Subcutaneous abdominal adipose tissue (tissue), 5 donors: ENCODE results near the gene PCED1B.

ENCODE experiments used
- H3K27ac ChIP-seq: one replicate; pipeline ENCODE4 v1.7.0; 2013; ENCODE audit warnings: low read depth, mild to moderate bottlenecking, inconsistent platforms, low read length, moderate library complexity
- H3K27me3 ChIP-seq, 5 donors: one replicate each; pipeline ENCODE4 v1.7.0; 2013; ENCODE audit warnings: low read length in 5 of 5, inconsistent platforms in 1 of 5; ENCODE audit not compliant: control insufficient read depth in 5 of 5, insufficient read depth in 4 of 5
- H3K36me3 ChIP-seq, 5 donors: one replicate each; pipeline ENCODE4 v1.7.0; 2013; ENCODE audit warnings: low read length in 5 of 5; ENCODE audit not compliant: control insufficient read depth in 5 of 5, insufficient read depth in 5 of 5
- H3K4me1 ChIP-seq, 5 donors: one replicate each; pipeline ENCODE4 v1.7.0; 2013; ENCODE audit warnings: low read length in 5 of 5, mild to moderate bottlenecking in 3 of 5, moderate library complexity in 1 of 5; ENCODE audit not compliant: control insufficient read depth in 5 of 5, insufficient read depth in 5 of 5
- H3K4me3 ChIP-seq, 5 donors: one replicate each; pipeline ENCODE4 v1.7.0; 2013; ENCODE audit warnings: low read length in 5 of 5, low read depth in 1 of 5
- H3K9ac ChIP-seq, 5 donors: one replicate each; pipeline ENCODE4 v1.7.0; 2013; ENCODE audit warnings: low read length in 5 of 5, mild to moderate bottlenecking in 4 of 5, moderate library complexity in 3 of 5
- H3K9me3 ChIP-seq, 5 donors: one replicate each; pipeline ENCODE4 v1.7.0; 2013; ENCODE audit warnings: low read length in 5 of 5; ENCODE audit not compliant: control insufficient read depth in 5 of 5
- donor health status: healthy.
- donor health status: healthy.
- donor health status: healthy.
- donor health status: healthy.
- donor health status: healthy.

Gene PCED1B

GRCh38 chr12:47251919-47252318, 172.5 kb downstream of the PCED1B start:
- Histone ChIP-seq H3K27ac (no peak overlapping the region), H3K36me3 (peaks cover 0 to 2% (median 0%) of the 10 kb centered on the region in 5 donors), H3K4me1 (no peaks in the 10 kb centered on the region), H3K27me3 (no peaks in the 10 kb centered on the region), H3K9me3 (peaks cover 0 to 7% (median 0%) of the 10 kb centered on the region in 5 donors), H3K9ac (no peak overlapping the region), H3K4me3 (no peak overlapping the region)

DNA sequence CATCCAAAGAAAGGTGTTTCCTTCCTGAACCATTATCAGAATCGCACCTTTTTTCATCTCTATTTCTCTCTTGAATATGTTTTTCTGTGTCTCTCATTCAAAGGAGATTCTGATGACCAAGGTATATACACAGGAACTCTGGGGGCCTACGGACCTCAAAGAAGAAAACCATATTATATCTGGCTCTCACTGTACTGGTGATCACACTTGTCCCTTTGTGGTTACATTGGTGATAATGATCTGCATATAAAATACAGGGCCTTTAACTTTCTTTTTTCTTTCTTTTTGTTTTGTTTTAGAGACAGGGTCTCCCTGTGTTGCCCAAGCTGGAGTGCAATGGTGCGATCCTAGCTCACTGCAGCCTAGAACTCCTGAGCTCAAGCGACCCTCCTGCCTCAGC, 185.5 kb downstream of the PCED1B start:
- no peaks in the 10 kb centered on the region for H3K4me1 ChIP-seq
- H3K27ac ChIP-seq, result no peak overlapping the region
- no peaks in the 10 kb centered on the region for H3K9me3 ChIP-seq
- H3K36me3 ChIP-seq, result no peaks in the 10 kb centered on the region
- no peaks in the 10 kb centered on the region for H3K27me3 ChIP-seq
- no peak overlapping the region for H3K9ac ChIP-seq
- no peak overlapping the region for H3K4me3 ChIP-seq

DNA sequence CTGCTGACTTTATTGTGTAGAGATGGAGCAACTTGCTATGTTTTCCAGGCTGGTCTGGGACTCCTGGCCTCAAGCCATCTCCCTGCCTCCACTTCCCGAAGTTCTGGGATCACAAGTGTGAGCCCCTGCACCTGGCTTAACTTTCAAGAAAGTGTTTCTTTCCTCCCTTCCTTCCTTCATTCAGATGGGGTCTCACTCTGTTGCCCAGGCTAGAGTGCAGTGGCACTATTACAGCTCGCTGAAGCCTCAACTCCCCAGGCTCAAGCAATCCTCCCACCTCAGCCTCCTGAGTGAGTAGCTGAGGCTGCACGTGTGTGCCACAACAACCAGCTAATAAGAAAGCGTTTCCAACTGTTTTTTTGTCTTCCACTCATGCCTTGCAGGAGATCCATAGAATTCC, 186.0 kb downstream of the PCED1B start:
- no peak overlapping the region for H3K9ac ChIP-seq
- H3K27ac ChIP-seq, result no peak overlapping the region
- no peaks in the 10 kb centered on the region for H3K9me3 ChIP-seq
- H3K4me3 ChIP-seq, result no peak overlapping the region
- no peaks in the 10 kb centered on the region for H3K36me3 ChIP-seq
- H3K27me3 ChIP-seq, result no peaks in the 10 kb centered on the region
- H3K4me1 ChIP-seq, result no peaks in the 10 kb centered on the region

DNA sequence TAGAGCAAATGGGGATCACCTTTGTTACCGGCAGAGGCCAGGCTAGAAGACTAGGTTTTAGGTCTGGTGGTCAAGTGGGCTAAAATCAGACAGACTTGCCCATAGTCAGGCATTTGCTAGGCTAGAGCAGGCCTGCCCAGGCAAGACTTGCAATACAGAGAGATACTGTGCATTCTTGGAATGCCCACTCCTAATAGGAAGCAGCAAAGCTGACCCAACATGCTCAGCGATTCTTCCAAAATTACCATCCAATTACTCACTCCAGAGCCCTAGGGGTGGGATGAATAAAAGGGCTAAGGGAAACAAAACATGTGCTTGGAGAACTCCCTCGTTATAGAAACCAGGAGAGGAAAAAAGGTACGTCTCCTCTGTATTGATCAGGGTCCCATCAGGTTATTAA, 188.2 kb downstream of the PCED1B start:
- H3K27me3 ChIP-seq, result no peaks in the 10 kb centered on the region
- H3K36me3 ChIP-seq, result no peaks in the 10 kb centered on the region
- no peak overlapping the region for H3K27ac ChIP-seq
- H3K9ac ChIP-seq, result no peak overlapping the region
- no peak overlapping the region for H3K4me3 ChIP-seq
- H3K9me3 ChIP-seq, result no peaks in the 10 kb centered on the region
- no peaks in the 10 kb centered on the region for H3K4me1 ChIP-seq

GRCh38 chr12:47268501-47269454, 189.4 kb downstream of the PCED1B start:
- Histone ChIP-seq H3K9ac (no peak overlapping the region), H3K27ac (no peak overlapping the region)

DNA sequence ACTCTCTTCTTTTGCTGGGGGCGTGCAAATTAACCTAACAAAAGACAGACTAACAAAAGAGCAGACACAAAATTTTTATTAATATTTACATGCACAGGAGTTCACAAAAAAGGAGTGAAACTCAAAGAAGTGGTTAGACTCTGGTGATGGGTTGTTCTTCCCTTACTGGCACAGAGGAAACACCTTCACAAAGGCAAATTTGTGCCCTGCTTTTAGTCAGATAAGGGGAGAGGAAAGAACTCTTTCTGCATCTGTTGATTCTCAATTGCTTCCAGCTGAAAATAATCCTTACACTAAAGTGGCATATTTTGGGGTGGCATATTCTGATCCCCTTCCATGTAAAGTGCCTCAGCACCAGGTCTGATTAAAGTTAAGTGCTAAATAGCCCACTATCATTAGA, 190.5 kb downstream of the PCED1B start:
- Histone ChIP-seq H3K27me3 (no peaks in the 10 kb centered on the region), H3K27ac (no peak overlapping the region), H3K9ac (no peak overlapping the region), H3K4me1 (no peaks in the 10 kb centered on the region), H3K9me3 (no peaks in the 10 kb centered on the region), H3K36me3 (no peaks in the 10 kb centered on the region), H3K4me3 (no peak overlapping the region)

More at GRCh38 chr12:47268501-47269454, 189.4 kb downstream of the PCED1B start:
- no peak overlapping the region for H3K4me3 ChIP-seq
- no peaks in the 10 kb centered on the region for H3K4me1 ChIP-seq
- H3K36me3 ChIP-seq, result no peaks in the 10 kb centered on the region
- H3K9me3 ChIP-seq, result no peaks in the 10 kb centered on the region
- no peaks in the 10 kb centered on the region for H3K27me3 ChIP-seq

- Histone ChIP-seq H3K9ac (no peak overlapping the region), H3K9me3 (no peaks in the 10 kb centered on the region), H3K36me3 (no peaks in the 10 kb centered on the region), H3K27ac (no peak overlapping the region), H3K4me1 (no peaks in the 10 kb centered on the region), H3K4me3 (no peak overlapping the region), H3K27me3 (no peaks in the 10 kb centered on the region)
Measured at GRCh38 chr12:47270782-47271664, 191.6 kb downstream of the PCED1B start.

DNA sequence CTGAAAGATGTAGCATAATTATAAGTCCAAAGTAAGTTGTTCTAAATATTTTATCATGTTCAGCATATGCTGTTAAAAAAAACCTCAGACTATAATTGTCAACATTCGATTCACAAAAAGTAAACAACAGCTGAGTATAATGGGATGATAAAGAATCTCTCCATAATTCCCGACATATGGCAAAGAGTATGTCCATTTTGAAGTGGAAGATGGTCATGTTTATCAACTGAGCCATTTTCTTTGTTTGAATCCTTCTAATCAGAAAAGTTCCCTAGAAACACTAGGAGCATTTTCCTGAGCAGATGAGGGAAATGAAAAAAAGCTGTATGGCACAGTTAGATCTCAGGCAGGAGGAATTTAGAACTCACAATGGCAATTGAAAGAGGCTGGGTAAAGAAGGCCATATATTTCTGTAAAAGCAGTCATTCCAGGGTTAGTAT, 192.4 kb downstream of the PCED1B start:
- Histone ChIP-seq H3K36me3 (no peaks in the 10 kb centered on the region), H3K9me3 (no peaks in the 10 kb centered on the region), H3K27me3 (no peaks in the 10 kb centered on the region), H3K27ac (no peak overlapping the region), H3K9ac (no peak overlapping the region), H3K4me1 (peaks cover 0 to 5% (median 3%) of the 10 kb centered on the region in 5 donors), H3K4me3 (no peak overlapping the region)

DNA sequence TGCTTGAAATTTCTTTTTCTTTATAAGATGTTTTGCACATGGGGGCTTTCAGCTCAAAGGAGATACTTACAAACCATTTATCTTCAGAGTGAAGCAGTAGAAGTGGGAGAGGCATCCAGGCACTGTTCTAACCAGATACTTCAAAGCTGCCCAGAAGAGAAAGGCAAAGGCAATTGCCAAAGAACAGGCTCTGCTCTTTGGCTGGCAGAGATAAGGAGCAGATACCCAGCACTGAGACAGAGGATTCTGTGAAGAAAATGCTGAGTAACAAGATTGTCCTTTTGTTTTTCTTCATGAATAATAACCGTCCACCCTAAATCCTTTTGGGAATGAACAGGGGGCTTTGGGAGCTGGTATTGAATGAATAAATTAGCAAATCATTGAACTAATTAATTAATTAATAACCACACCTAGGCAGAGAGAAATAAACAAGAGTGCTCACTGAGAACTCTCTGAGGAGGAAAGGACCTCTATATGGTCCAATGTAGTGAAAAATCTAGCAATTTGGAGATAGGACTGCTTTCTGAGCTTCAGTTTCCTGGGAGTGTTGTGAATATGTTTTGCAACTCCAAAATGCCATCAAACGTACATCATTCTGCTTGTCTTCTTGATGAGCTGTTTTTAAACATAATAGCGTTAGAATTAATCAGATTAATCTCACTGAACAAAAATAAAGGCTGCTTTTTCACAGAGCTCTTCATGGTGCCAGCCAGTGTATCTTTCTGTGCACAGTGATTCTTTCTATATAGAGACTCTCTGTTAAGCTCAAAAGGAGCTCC, 193.2 kb downstream of the PCED1B start:
- H3K9me3 ChIP-seq, result no peaks in the 10 kb centered on the region
- no peak overlapping the region for H3K27ac ChIP-seq
- peaks cover 0 to 12% (median 9%) of the 10 kb centered on the region in 5 donors for H3K4me1 ChIP-seq
- no peaks in the 10 kb centered on the region for H3K36me3 ChIP-seq
- no peaks in the 10 kb centered on the region for H3K27me3 ChIP-seq
- no peak overlapping the region for H3K4me3 ChIP-seq
- no peak overlapping the region for H3K9ac ChIP-seq
